HUDEP-2 (cell line): ENCODE measurements around the gene VWA5B1.
A peak's percentile ranks its signal among the peaks of the same experiment; 100 is the strongest.

Experiments used
- DNase-seq, 76 experiments: peaks; one replicate each; lab custom pipeline; 2025; ENCODE audit not compliant: unreplicated experiment in 76 of 76; lab: John Stamatoyannopoulos, UW

VWA5B1 gene

DNA sequence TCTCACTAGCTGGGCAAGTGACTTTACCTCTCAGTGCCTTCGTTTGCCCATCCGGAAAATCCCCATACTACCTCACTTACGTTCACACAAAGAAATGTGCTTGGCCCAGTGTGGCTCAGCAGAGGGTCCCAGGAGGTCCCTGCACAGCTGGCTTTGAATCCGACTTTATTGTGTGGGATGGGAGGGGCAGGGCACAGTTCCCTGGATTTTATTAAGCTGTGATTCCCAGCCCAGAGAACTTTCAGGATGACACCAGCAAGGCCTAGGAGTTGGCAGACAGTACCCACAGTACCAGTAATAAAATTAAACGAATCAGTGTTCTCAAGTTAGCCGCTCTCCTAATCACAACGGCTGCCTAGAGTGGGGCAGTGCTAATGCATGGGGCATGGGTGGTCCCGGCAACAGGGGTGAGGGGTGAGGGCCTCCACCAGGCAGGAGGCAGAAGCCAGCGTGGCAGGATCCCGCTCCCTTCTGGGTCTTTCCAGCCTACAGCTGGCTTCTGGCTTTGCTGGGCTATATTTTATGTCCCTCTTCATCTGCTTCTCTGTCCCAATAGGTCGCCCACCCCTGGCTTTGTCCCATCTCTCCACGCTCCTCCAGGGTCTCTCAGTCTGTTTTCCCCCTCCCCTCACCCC is 74.9 kb downstream of the VWA5B1 start:
- DNase-seq, result no peak

DNA sequence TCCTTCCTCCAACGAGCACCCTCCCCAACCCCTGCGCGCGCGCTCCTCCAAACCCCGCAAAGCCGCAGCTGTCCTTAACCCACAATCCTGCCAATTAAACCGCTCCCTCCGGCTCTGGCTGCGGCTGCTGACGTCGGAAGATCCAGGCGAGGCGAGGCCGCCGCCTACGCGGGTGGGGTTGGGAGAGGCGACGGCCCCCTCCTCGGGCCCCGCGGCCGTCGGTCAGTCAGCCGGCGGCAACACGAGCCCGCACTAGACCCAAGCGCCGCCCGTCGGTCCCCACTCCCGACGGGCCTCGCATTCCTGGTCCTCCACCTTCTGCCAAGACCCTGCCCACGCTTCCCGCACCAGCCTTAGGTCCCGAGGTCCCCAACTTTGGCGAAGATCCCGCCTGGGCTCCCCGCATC is 75.4 kb downstream of the VWA5B1 start:
- no peak for DNase-seq

DNA sequence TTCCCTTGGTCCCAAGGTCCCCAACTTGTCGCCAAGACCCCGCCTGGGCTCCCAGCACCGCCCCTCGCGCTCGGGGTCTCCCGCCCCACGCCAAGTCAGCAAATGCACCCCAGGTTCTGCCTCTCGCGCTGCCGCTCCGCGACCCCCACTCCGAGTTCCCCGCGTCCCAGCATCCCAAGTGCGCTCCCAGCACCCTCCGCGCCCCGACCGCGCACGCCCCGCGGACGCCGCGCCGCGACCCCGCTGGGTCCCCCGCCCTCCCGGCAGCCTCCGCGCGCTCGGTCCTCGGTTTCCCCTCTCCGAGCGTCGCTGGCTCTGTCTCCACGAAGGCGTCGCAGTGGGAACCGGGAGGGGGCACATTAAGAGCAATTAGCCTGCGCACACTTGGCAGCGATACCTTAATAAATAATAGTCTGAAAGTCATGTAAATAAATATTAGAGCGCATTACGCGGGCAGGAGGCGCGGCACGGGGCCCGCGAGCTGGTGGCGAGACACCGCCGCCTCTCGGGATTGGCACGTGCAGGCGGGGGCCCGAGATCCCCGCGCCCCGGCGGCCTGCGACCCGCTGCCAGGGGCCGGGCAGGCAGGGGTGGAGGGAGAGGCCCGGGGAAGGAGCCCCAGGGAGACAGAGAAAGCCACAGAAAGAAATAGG is 75.9 kb downstream of the VWA5B1 start:
- no peak for DNase-seq

DNA sequence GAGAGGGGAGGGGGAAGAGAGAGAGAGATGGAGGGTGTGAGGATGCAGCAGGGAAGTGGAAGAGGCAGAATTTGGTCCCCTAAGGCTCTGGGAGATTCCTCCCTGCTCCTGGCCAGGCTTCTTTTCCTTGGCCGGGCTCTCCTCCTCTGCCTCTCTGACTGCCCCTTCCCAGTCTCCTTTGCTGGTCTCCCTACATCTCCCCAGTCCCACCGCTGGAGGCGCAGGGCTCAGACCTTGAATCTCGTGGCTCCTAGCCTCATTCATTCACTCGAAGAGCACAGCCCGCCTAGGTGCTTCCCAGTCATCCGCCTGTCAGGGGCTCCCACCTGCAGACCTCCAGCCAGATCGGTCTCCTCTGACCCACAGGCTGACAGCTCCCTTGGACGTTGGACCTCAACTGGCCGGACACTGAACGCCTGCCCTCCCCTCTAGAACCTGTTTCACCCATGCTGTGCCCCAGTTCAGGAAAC is 76.5 kb downstream of the VWA5B1 start:
- peak in 3 of 76 experiments; percentile 2 to 20 (median 6) for DNase-seq

DNA sequence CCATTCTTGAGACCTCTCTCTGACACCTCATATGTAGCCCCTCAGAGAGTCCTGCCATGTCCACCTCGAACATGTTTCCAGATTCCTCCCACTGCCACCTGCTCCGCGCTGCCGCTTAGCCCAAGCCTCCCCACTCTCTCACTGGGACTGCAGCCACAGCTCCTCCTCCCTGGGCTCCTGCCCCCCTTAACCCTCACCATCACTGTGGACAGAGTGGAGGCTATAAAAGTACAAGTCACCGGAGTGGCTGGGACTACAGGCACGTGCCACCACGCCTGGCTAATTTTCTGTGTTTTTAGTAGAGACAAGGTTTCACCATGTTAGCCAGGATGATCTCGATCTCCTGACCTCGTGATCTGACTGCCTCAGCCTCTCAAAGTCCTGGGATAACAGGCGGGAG is 77.0 kb downstream of the VWA5B1 start:
- no peak for DNase-seq

DNA sequence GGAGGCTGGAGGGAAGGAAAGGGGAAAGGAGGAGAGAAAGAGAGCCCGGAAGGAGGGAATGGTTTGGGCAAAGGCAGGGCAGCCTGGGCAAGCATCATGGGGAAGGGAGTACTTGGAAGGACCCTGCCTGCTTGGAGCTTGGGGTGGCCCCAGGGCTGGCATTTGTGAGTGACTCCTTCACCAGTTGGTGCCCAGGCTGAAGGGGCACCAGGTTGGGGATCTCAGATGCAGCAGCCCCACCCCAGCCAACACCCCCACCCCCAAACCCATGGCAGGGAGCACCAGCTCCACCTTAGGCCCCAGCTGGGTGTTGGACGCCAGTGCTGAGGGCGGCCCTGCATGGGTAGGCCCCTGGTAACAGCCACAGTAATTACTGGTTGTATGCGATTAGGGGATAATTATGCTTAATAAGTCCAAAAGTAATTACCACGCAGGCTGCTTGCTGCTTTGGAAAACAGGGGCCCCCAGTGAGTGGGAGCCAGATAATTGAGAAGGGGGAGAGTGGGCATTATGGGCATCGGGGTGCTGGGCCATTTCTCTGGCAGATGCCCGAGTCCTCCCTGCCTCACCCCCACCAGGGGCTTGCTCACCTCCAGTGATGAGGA is 78.3 kb downstream of the VWA5B1 start:
- no peak for DNase-seq

DNA sequence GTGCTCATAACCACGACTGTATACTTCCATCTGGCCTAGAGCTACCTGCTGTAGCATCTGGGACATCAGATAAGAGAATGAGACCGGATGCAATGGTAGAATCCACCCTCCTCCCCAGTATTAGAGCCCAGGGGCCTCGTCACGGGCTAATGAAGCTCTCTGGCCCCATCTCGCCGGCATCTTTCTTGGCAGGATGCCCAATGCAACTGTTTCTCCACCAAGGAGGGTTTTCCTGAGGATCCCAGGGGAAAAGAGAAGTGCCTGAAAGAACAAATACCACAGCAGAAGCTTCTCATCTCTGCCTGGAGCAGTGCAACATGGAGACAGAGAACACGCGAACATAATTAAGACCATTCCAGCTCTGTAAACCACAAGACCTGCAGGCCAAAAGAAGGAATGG is 80.0 kb downstream of the VWA5B1 start:
- DNase-seq, result no peak

DNA sequence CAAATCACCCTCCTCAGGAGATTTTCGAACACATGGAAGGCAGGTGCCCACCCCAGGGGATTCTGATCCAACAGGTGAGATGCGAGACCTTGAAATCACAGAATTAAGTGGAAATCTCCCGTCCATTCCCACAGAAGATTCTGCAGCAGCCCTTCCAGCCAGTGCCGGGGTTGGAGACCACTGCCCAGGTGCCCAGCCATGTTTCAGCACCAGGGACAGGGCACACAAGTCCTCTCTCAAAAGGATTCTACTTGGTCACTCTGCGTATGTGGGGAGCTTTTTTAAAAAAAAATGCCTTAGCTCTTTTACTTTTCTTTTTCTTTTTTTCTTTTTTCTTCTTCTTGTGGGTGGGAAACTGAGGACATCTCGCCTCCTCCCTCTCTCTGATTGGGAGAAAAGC is 80.7 kb downstream of the VWA5B1 start:
- DNase-seq, result peak in 1 of 76 experiments; percentile 4

DNA sequence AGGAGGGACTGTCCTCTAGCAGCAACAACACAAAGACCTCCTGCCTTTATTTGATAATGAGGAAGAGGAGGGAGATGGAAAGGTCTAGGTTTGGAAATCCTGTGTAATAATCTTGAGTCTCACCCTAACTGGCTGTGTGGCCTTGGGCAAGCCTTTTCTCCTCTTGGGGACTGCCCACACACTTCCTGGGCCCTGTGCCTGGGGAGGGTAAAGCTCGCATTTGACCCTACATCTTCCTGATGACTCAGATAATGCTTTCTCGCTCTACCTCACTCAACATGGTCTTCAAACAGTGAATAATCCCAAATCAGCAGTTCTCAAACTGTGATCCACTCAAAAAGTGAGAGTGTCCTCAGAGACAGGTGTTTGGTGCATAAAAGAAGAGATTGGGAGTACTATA is 81.2 kb downstream of the VWA5B1 start:
- DNase-seq, result no peak

DNA sequence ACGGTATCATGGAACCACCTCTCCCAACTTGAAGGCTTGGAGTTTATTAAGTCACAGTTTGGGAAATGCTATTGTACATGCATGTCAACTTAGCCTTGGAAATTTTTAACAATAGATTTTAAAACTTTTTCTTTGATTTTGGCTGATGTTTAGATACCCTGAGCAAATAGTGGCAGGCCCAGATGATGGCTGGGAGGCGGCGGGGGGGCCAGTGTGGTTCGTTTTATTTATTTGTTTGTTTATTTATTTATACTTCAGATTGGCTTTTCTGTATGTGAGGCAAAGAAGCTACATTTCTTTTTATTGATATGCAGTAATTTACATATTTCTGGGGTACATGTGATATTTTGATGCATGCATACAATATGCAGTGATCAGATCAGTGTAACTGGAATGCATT is 82.0 kb downstream of the VWA5B1 start:
- DNase-seq, result no peak

DNA sequence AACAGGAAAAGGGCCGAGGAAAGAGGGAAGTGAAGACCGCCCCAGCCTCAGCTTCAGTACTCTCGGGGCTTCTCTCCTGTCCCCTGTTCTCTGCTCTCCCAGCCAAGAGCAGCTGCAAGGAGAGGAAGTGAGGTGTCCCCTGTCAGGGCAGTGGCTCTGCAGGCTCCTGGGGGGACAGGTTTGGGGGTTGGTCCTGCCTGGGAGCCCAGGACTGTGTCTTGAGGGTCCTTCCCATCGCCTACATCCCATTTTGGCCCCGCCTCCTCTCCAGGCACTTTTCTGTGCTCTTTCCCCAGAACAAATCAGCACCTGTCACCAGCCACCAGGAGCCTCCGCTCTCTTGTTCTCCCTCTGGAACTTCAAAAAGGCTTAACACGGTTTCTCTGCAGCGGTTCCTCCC is 82.6 kb downstream of the VWA5B1 start:
- DNase-seq, result no peak

DNA sequence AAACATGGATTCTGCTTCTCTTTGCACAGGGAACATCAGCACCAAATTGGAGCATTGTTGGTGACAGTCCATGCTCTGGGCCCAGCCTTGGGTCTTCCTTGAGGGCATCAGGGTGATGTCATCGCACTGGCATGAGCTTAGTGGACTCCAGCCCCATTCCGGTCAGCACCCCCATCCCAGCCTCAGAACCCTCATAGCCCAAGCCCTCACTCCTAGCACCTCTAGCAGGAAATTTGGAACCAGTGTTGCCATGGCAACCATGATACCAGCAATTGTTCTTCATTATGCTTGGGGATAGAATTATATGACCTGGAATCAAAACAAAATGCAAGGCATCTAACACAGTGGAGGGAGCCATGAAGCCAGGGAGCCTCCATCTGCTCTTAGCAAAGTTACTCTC is 83.1 kb downstream of the VWA5B1 start:
- DNase-seq, result no peak

DNA sequence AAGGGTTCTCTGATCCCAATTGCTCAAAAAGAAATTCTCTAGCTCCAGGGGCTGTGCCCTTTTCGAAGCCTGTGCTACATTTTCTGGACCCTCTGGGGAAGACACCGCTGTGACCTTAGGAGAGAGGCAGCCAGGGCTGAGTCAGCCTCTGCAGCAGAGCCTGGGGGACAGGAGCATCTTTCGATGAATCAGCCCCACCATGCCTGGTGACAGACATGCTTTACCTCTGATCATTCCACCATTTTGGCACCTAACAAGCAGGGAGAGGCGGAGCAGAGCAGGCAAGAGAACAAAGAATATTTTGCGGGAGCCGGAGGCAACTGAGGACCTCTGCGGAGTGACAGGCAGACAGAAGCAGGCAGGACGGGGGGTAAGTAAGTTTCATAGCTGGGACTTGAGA is 84.9 kb downstream of the VWA5B1 start:
- DNase-seq, result no peak

DNA sequence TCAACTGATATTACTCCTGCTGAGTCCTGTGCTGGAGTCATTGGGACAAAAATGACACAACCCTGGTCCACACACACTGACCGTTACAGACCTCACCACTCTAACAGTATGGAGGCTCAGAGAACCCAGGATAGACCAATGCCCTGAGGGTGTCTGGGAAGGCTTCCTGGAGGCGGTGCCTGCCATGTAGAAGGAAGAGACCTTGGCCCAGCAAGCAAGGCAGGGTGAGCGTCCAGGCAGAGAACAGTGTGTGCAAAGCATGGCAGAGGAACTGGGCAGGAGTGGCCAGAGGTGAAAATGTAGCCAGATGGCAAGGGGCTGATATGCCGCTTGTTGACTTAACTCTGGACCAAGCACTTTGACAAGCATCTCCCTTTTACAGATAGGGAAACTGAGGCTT is 85.5 kb downstream of the VWA5B1 start:
- no peak for DNase-seq

DNA sequence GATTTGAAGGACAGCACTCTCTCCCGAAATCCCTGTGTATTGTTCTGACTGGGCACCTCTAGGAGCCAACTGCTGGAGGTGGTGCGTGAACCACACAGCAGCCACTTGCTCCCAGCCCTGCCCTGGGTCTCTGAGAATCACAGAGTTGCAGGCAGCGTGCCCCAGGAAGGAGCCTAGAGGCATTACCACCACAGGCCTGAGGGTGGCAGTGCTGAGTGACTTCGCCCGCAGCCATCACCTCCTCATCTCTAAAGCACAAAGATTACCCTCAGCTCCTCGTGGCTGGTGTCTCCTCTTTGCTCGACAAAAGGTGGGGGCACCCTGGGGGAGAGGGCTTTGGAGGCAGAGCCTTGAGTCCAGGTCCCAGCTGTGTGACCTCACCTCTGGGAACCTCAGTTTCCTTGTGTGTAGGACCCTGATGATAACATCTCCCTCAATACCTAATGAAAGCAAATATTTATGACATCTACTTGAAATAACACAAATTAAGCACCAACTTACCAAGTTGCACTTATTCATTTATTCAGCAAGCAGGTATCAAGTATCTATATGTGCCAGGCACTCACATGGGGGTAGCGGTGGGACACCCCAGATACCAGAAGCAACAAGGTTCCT is 86.3 kb downstream of the VWA5B1 start:
- peak in 31 of 76 experiments; percentile 1 to 46 (median 22) for DNase-seq

DNA sequence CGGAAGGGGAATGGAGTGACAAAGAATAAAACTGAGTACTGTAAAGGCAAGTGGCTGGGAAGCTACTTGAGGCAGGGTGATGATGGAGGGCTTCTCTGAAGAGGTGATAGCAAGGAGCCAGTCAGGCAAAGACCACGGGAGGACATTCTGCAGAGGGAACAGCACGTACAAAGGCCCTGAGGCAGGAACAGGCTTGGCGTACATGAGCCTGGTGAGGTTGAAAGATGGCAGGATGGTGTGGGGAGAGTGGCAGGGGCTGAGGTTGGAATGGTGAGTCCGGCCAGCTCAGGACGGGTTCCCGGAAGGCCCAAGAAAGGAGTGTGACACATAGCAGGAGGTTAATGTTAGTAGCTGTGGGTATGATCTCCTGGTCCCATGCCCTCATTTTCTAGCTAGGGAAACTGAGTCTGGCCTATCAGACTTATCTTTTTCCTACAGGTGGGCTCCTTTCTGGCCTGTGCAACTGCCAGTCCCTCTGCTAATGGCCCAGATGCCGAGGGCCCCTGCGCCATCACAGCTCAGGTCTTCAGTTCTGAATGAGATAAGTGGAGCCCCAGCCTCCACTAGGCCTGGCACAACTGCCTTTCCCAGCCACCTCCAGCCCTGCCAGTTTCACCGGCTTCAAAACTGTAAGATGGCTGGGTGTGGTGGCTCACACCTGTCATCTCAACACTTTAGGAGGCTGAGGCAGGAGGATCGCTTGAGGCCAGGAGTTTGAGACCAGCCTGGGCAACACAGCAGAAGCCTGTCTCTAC is 87.0 kb downstream of the VWA5B1 start:
- no peak for DNase-seq

DNA sequence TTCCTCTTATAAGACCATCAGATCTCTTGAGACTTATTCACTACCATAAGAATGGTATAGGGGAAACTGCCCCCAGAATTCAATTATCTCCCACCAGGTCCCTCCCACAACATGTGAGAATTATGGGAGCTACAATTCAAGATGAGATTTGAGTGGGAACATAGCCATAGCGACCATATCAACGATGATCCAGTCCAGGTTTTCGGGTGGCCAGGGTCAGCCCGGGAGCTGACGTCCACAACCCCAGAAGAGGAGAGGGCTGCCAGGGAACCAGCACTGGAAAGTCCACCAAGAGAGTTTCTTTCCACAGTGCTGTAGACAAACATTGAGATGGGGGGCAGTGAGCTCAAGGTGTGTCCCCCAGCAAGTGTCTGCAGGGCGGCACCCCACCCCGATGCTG is 88.4 kb downstream of the VWA5B1 start:
- DNase-seq, result no peak

DNA sequence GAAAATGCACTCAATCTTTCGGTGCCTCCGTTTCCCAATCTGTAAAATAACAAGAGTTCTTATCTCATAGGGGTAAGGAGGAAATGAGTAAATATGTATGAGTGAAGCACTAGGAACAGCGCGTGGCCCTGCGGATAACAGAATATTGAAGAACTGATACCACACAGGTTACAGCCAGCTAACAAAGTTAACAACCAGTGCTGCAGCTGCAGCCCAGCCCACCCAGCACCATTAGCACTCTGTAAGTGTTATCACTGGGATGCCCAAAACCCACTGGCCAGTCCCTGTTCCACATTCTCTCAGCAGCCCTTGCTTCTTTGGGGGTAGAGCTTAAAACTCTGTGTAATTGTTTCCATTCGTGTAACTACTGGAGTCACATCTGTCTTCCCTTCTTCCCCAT is 89.5 kb downstream of the VWA5B1 start:
- DNase-seq, result no peak

DNA sequence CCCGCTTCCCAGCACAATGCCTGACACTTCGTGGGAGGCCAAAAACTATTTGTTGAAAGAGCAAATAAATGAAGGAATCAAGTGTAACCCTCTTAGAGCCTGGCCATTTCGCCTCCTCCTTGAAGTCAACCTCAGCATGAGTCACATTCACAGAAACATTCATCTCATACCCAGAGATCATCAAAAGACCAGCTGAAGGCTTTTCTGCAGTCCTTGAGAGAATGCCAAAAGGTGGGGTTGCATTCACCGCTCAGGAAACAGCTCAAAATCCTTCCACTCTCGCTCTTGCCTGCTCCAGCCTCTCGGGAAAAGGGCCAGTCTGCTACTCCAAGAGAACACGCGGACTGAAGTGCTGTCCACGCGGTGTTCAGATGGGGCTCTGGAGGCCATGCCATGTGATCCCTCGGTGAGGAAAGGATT is 90.0 kb downstream of the VWA5B1 start:
- DNase-seq, result no peak

DNA sequence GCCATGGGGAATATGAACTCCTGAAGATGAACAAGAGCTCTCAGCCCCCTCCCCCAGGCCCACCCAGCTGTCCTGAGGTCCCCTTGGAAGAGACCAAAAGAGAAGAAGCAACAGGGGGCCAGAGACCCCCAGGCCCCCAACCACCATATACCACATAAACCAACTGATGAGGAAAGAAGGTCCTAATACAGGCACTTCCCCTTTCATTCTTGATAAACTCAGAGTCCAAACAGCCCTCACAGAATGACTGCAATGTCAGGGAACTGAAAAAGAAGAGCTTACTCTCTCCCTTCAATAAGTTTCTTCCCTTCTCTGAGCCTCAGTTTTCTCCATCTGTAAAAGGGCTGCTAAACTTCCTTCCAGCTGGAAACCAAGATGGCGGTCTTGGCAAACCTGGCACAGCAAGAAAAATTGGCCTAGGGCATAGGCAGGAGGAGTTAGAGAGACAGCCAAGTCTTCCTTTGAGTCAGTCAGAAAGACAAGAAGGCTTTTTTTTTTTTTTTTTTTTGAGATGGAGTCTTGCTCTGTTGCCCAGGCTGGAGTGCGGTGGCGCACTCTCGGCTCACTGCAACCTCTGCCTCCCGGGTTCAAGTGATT is 90.5 kb downstream of the VWA5B1 start:
- DNase-seq, result no peak

DNA sequence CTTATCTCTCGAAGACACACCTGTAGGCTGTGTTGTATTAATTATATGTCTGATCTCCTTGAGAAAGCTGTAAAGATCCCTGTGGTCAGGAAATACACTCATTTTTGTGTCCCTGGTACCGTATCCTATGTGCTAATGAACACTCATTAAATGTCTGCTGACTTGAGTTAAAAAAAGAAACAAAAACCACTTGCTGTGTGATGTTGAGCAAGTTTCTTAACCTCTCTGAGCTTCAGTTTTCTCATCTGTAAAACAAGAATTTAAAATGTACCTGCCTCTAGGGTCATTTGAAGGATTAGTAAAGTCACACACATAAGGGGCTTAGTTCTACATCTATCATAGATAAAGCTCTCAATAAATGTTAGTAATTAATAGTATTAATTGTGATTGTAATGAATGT is 91.3 kb downstream of the VWA5B1 start:
- DNase-seq, result no peak
